Measurements from ENCODE around the gene HAPSTR1. TPM values are rescaled to one million over a fixed set of nuclear protein-coding genes. Genes with fewer than 3 reads are reported as not detected.

The HAPSTR1 gene
- total RNA-seq, 1 donor from 2014 or later: 143 TPM

GRCh38 chr16:9102943-9103342, 11.5 kb downstream of the HAPSTR1 start:
- Mint-ChIP-seq H3K27ac (ENCODE audit: unreplicated experiment) (no peak overlapping the region), H3K9me3 (ENCODE audit: unreplicated experiment) (peaks cover 2% of the 10 kb centered on the region), H3K36me3 (ENCODE audit: unreplicated experiment) (no peaks in the 10 kb centered on the region), H3K27me3 (ENCODE audit: unreplicated experiment) (peaks cover 2% of the 10 kb centered on the region), H3K4me1 (ENCODE audit: low read depth, unreplicated experiment) (peaks cover 37% of the 10 kb centered on the region), H3K4me3 (ENCODE audit: unreplicated experiment) (no peak overlapping the region)
- no peak for TF ChIP-seq CTCF (IDR thresholded peaks at IDR 0.05; ENCODE audit: partially characterized antibody, unreplicated experiment)
- no peak for DNase-seq

GRCh38 chr16:9103546-9103945, 12.1 kb downstream of the HAPSTR1 start:
- Mint-ChIP-seq H3K27me3 (ENCODE audit: unreplicated experiment) (peaks cover 2% of the 10 kb centered on the region), H3K36me3 (ENCODE audit: unreplicated experiment) (no peaks in the 10 kb centered on the region), H3K4me1 (ENCODE audit: low read depth, unreplicated experiment) (peaks cover 34% of the 10 kb centered on the region), H3K4me3 (ENCODE audit: unreplicated experiment) (no peak overlapping the region), H3K27ac (ENCODE audit: unreplicated experiment) (peak overlapping the region; percentile 26), H3K9me3 (ENCODE audit: unreplicated experiment) (peaks cover 2% of the 10 kb centered on the region)
- no peak for TF ChIP-seq CTCF (IDR thresholded peaks at IDR 0.05; ENCODE audit: partially characterized antibody, unreplicated experiment)
- no peak for DNase-seq

- Mint-ChIP-seq H3K27ac (ENCODE audit: unreplicated experiment) (no peak overlapping the region), H3K9me3 (ENCODE audit: unreplicated experiment) (peaks cover 2% of the 10 kb centered on the region), H3K36me3 (ENCODE audit: unreplicated experiment) (no peaks in the 10 kb centered on the region), H3K27me3 (ENCODE audit: unreplicated experiment) (peaks cover 2% of the 10 kb centered on the region), H3K4me3 (ENCODE audit: unreplicated experiment) (no peak overlapping the region), H3K4me1 (ENCODE audit: low read depth, unreplicated experiment) (peaks cover 33% of the 10 kb centered on the region)
- TF ChIP-seq CTCF (IDR thresholded peaks at IDR 0.05; ENCODE audit: partially characterized antibody, unreplicated experiment): no peak
- no peak for DNase-seq
These were observed 13.7 kb downstream of the HAPSTR1 start for GRCh38 chr16:9105189-9105588.

GRCh38 chr16:9107025-9107970, 15.9 kb downstream of the HAPSTR1 start:
- Mint-ChIP-seq H3K27me3 (ENCODE audit: unreplicated experiment) (peaks cover 2% of the 10 kb centered on the region), H3K4me3 (ENCODE audit: unreplicated experiment) (peak overlapping the region; percentile 69), H3K9me3 (ENCODE audit: unreplicated experiment) (peaks cover 2% of the 10 kb centered on the region), H3K27ac (ENCODE audit: unreplicated experiment) (no peak overlapping the region), H3K4me1 (ENCODE audit: low read depth, unreplicated experiment) (peaks cover 32% of the 10 kb centered on the region), H3K36me3 (ENCODE audit: unreplicated experiment) (no peaks in the 10 kb centered on the region)
- no peak for DNase-seq
- no peak for TF ChIP-seq CTCF (IDR thresholded peaks at IDR 0.05; ENCODE audit: partially characterized antibody, unreplicated experiment)

GRCh38 chr16:9109255-9109654, 17.8 kb downstream of the HAPSTR1 start:
- DNase-seq: no peak
- no peak overlapping the region for H3K27ac Mint-ChIP-seq (ENCODE audit: unreplicated experiment)
- H3K4me1 Mint-ChIP-seq (ENCODE audit: low read depth, unreplicated experiment): peaks cover 30% of the 10 kb centered on the region
- no peaks in the 10 kb centered on the region for H3K36me3 Mint-ChIP-seq (ENCODE audit: unreplicated experiment)
- TF ChIP-seq CTCF (IDR thresholded peaks at IDR 0.05; ENCODE audit: partially characterized antibody, unreplicated experiment): no peak
- H3K9me3 Mint-ChIP-seq (ENCODE audit: unreplicated experiment): no peaks in the 10 kb centered on the region
- H3K4me3 Mint-ChIP-seq (ENCODE audit: unreplicated experiment): no peak overlapping the region
- H3K27me3 Mint-ChIP-seq (ENCODE audit: unreplicated experiment): peaks cover 3% of the 10 kb centered on the region

Measured in glutamatergic neuron (in vitro differentiated cells).